ENCODE data around the gene LGALSL.
A peak's percentile ranks its signal among the peaks of the same experiment; 100 is the strongest.

LGALSL gene

DNA sequence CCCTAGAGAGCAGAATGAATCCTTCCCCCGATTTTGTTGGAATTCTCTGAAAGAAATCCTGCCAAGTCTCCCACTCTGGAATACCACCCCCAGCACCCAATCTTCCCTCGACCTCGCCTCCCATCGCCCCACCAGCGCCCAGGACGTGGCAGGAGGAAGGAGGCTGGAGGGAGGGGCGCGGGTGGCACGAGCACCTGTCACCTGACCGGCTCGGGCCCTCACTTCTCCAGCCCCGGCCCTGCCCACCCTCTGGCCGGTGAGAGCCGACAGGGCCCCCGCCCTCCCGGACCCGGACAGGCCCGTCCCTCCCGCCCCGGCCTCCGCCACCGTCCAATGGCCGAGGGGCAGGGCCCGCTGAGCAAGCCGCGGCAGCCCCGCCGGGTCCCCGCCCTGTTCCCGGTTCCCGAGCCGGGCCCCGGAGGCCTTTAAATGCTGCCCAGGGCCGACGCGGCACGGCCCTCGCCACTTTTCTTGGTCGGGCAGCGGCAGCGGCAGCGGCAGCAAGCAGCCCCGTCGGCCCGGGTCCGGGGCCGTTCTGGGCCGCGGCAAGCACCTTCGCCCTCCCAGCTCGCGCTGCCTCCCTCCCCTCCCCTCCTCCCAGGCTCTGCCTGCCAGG is at the start of gene LGALSL:
Gene LGALSL (plus strand): TSS at position 393 of the 616 bp plus-strand sequence. CDS start 384 bp downstream, outside the sequence.
- peak; percentile 84 for DNase-seq
- in situ Hi-C loops (cut with HindIII; ENCODE audit: low pct_ligation_motif_present, low pct_unique_long_range_greater_than_20kb, low sequenced_read_pairs) = no loop called here

DNA sequence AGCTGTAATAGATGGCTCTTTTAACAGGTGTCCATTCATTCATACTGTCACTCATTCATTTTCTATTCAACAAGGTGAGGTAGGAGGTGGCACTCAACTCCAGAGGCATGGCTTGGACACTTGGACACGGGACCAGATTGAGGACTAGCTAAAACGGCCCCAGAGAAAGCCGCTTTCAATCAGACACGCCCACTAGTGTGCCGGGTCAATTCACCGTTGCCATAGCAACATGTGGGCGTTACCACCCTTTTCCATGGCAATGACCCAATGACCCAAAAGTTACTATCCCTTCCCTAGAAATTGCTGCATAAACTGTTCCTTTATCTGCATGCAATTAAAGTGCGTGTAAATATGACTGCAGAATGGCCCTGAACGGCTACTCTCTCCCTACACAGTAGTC is 49.2 kb upstream of the LGALSL start:
- in situ Hi-C loops (cut with HindIII; ENCODE audit: low pct_ligation_motif_present, low pct_unique_long_range_greater_than_20kb, low sequenced_read_pairs) = no loop called here
- DNase-seq = no peak

DNA sequence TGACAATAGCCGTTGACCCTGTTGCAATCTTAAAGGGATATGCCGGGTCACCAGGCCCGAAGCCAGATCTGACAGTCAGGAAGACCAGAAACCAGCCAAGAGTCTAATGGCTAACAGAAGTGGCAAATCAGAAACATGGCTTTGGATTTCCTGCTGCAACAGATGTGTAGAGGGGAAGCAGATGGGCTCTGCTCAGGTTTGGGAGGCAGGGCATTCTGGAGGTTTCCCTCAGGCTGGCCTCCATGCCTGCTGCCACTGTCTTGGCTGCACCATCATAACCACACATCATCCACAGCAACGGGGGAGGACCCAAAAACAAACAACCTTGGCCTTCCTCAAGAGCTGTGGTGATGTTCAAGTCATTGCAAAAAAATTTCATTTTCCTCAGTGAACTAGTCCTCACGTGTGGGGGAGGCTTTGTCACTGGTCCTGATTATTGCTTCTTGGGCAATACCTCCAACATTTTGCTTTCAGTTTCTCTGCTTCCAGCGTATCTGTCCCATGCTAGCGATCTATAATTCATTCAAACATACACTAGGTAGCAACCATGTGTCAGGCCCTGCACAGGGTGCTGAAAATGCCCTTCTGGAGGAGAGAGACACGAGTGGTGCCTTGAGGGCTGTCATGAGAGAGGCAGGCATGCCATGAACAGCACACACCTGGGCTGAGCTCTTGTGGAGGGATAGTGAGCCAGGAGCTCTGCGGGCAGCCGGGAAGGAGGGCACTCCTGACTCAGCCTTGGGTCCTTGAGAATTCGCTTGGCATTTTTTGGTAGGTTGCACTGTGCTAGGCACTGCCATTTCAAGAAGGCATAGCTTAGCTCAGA is 48.2 kb upstream of the LGALSL start:
- DNase-seq = no peak
- in situ Hi-C loops (cut with HindIII; ENCODE audit: low pct_ligation_motif_present, low pct_unique_long_range_greater_than_20kb, low sequenced_read_pairs) = no loop called here

DNA sequence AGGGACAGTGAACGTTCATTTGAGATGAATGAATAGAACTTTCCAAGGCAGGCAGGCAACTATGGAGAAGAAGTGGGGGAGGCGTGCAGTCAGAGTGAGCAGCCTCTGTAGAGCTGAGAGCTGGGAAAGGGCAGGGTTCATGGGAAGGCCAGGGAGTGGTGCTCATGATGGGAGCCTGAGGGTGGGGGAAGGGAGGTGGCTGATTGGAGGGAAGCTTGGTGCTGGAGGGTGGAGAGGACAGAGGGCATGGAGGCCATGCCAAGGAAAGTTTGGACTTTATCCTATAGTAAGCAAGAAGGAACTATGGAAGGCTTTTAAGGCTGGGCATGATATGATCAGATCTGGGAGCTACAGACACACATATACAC is 47.6 kb upstream of the LGALSL start:
- no peak for DNase-seq
- in situ Hi-C loops (cut with HindIII; ENCODE audit: low pct_ligation_motif_present, low pct_unique_long_range_greater_than_20kb, low sequenced_read_pairs) = no loop called here

DNA sequence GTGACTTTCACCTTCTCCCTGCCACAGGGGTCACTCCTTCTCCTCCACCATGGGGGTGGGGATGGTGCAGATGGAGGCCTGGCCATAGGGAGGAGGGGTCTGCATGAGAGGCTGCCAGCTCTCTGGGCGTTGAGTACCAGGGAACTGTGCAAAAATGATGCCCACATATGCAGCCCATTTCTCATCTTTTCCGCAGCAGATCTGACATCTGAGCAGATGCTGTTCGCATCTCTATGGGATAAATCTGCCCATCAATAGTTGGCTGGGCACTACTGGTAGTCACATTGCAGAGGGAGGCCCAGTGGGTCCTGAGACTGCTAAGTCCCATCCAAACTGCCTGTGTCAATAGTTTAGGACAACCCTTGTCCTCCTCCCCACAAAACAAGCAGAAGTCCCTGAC is 45.9 kb upstream of the LGALSL start:
- in situ Hi-C loops (cut with HindIII; ENCODE audit: low pct_ligation_motif_present, low pct_unique_long_range_greater_than_20kb, low sequenced_read_pairs) = no loop called here
- DNase-seq = no peak

- no peak for DNase-seq
- in situ Hi-C loops (cut with HindIII; ENCODE audit: low pct_ligation_motif_present, low pct_unique_long_range_greater_than_20kb, low sequenced_read_pairs) = no loop called here
These were observed 43.3 kb upstream of the LGALSL start for GRCh38 chr2:64410671-64411070.

- in situ Hi-C loops (cut with HindIII; ENCODE audit: low pct_ligation_motif_present, low pct_unique_long_range_greater_than_20kb, low sequenced_read_pairs) = no loop called here
- no peak for DNase-seq
These were observed 41.3 kb upstream of the LGALSL start for GRCh38 chr2:64412671-64413070.

DNA sequence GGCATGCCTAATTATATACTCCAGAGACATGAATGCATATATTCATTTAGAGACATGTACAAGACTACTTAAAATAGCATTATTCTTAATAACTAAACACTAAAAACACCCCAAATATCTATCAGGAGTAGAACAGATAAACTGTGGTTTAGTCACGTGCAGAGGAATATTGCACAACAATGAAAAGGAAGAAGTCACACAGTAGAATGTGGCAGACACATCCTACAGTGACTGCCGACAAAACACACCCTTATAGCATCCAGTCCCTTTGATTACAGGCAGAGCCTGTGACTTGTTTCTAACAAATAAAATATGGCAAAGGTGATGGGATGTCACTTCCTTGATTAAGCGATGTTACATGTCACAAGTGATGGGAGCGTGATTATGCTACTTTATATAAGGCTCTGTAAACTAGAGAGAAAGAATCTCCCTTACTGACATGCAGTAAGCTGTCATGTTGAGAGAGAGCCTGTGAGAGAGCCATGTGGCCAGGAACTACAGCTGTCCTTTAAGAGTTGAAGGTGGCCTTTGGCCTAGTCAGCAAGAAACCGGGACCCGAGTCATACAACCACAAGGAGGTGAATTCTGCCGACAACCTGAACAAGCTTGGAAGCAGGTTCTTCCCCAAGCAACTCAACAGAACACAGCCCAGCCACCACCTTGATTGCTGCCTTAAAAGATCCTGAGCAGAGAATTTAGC is 39.1 kb upstream of the LGALSL start:
- in situ Hi-C loops (cut with HindIII; ENCODE audit: low pct_ligation_motif_present, low pct_unique_long_range_greater_than_20kb, low sequenced_read_pairs) = no loop called here
- DNase-seq = no peak

DNA sequence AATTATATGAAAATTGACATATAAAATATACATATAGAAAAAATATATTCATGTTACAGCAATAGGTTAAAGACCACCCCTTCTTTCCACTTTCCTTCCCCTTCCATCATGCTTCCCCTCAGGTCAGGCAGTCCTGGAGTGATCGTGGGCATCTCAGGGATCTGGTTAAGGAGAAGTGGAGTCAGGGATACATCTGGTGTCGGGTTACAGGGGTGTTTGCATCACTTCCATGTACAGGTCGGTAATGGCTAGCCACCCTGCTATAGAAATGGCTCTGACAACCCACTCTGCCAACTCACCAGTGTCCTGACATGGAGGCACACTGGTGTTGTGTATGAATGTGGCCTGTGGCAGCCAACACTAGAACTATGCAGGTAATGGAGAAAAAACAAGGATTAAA is 36.3 kb upstream of the LGALSL start:
- no peak for DNase-seq
- in situ Hi-C loops (cut with HindIII; ENCODE audit: low pct_ligation_motif_present, low pct_unique_long_range_greater_than_20kb, low sequenced_read_pairs) = no loop called here

DNA sequence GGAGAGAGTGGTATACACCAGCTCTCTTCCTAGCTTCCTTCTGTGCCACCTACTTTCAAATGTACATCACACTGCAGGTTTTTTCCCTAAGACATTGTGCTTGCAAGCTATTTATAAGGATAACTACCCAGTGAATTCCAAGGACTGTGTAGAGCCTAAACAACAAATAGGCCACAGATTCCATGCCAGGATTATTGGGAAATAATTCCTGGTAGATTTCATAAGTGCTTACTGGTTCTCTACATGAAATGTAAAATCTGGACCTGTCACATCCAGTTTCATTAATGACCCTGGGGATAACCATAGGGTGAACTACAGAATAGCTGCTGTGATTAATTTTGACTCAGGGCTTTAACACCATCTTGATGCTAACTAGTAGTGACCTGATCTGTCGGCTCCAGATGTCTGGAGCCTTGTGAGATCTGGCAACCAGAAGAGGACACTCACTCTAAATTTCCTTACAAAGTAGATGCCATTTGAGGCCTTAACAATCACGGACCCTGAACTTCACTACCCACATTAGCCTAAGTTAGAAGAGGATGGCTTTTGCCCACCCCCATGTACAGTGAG is 34.3 kb upstream of the LGALSL start:
- in situ Hi-C loops (cut with HindIII; ENCODE audit: low pct_ligation_motif_present, low pct_unique_long_range_greater_than_20kb, low sequenced_read_pairs) = no loop called here
- no peak for DNase-seq

GRCh38 chr2:64420677-64421076 is 33.3 kb upstream of the LGALSL start:
- no peak for DNase-seq
- in situ Hi-C loops (cut with HindIII; ENCODE audit: low pct_ligation_motif_present, low pct_unique_long_range_greater_than_20kb, low sequenced_read_pairs) = no loop called here

DNA sequence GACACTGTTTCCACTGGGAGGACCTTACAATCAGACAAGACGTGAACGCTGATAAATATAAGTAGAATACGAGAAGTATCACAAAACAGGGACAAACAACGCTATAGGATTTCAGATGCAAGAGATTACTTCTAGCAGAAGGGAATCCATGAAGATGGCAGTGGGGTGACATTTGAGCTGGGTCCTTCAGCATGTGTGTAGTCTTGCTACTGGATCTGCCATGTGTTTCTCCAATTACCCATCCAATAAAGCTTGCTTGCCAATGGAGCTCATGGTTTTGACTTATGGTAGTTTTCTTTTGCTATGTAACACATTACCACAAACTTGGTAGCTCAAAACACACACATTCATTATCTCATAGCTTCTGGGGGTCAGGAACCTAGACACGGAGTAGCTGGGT is 32.8 kb upstream of the LGALSL start:
- in situ Hi-C loops (cut with HindIII; ENCODE audit: low pct_ligation_motif_present, low pct_unique_long_range_greater_than_20kb, low sequenced_read_pairs) = no loop called here
- no peak for DNase-seq

DNA sequence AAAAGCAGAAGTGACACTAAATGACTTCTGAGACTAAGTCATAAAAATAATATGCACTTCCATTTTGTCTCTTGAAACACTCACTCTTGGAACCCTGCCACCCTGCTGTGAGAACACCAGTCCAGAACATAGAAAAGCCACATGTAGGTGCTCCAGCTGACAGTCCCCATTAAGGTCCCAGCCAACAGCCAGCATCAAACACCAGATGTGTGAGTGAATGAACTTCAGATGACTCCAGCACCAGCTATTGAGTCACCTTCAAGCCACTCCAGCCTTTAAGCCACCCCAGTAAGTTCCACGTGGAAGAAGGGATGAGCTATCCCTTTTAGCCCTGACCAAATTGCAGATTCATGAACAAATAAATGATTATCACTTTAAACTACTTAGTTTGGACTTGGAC is 31.5 kb upstream of the LGALSL start:
- DNase-seq = no peak
- in situ Hi-C loops (cut with HindIII; ENCODE audit: low pct_ligation_motif_present, low pct_unique_long_range_greater_than_20kb, low sequenced_read_pairs) = no loop called here

DNA sequence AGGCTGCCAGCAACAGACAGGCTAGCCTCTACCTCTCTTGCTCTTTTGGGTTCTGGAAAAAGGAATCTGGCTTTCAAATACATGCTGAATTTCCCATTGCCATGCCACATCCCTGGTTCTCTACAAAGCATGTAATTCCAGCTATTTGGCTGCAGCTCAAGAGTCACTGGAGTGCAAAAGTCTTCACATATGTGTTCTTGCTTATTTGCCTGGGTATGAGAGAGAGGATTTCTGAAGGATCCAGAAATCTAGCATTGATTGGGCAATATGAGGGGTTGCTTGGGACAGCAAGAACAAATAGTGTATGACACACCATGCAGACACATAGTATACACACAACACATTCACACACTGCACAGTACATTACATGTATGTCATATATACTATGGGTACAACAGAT is 30.7 kb upstream of the LGALSL start:
- in situ Hi-C loops (cut with HindIII; ENCODE audit: low pct_ligation_motif_present, low pct_unique_long_range_greater_than_20kb, low sequenced_read_pairs) = no loop called here
- DNase-seq = no peak

GRCh38 chr2:64424416-64424987 is 29.5 kb upstream of the LGALSL start:
- in situ Hi-C loops (cut with HindIII; ENCODE audit: low pct_ligation_motif_present, low pct_unique_long_range_greater_than_20kb, low sequenced_read_pairs) = no loop called here
- no peak for DNase-seq

- in situ Hi-C loops (cut with HindIII; ENCODE audit: low pct_ligation_motif_present, low pct_unique_long_range_greater_than_20kb, low sequenced_read_pairs) = no loop called here
- peak; percentile 64 for DNase-seq
These were observed 27.6 kb upstream of the LGALSL start for GRCh38 chr2:64426183-64426952.

DNA sequence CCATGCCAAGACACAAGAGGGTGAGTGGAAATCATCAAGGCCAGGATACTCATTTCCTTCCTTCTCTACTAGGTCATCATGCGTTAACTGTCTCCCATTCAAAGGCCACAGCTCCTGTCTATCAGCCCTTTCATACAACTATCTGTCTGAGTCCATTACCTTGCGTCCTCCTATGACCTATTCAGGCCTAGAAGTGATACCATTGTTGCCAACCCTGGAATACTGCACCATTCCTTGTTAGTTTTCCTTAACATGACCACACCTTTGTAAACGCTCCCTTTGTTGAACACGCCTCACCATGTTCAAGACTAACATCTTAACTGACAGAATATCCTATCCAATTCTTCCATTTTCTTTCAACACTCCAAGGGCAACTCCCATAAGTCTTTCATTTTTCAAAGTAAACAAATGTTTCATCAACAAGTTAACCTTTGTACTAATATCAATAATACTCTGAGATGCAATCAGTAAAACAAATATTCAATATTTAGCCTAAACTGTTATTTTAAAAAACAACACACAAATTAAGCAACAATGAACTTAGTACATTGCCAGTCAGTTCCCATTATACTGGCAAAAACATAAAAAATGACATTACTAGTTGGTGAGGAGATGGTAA is 19.8 kb upstream of the LGALSL start:
- in situ Hi-C loops (cut with HindIII; ENCODE audit: low pct_ligation_motif_present, low pct_unique_long_range_greater_than_20kb, low sequenced_read_pairs) = no loop called here
- DNase-seq = no peak

GRCh38 chr2:64437883-64438282 is 16.1 kb upstream of the LGALSL start:
- in situ Hi-C loops (cut with HindIII; ENCODE audit: low pct_ligation_motif_present, low pct_unique_long_range_greater_than_20kb, low sequenced_read_pairs) = no loop called here
- DNase-seq = no peak

Data from ACHN (cell line).